SJCRH30 (cell line): ENCODE results near the gene ZBED4. TPM values are rescaled to one million over a fixed set of nuclear protein-coding genes. Genes with fewer than 3 reads are reported as not detected.

Source experiments
- DNase-seq, 2 experiments: peaks; one replicate each; pipeline ENCODE4 v3.0.0-alpha.2; 2015 to 2020
- H3K27ac ChIP-seq: fragments of 250-450 bp; sonication (Bioruptor Pico); 2 replicates; pipeline ENCODE4 v1.5.1; 2020; ENCODE audit warnings: mild to moderate bottlenecking, moderate library complexity
- H3K27me3 ChIP-seq: fragments of 250-450 bp; sonication (Bioruptor Pico); 2 replicates; pipeline ENCODE4 v1.5.1; 2020; ENCODE audit warnings: mild to moderate bottlenecking, moderate library complexity
- H3K36me3 ChIP-seq: fragments of 250-450 bp; sonication (Bioruptor Pico); 2 replicates; pipeline ENCODE4 v1.5.1; 2020; ENCODE audit warnings: mild to moderate bottlenecking, moderate library complexity
- H3K4me1 ChIP-seq: fragments of 250-450 bp; sonication (Bioruptor Pico); 2 replicates; pipeline ENCODE4 v1.5.1; 2020; ENCODE audit warnings: mild to moderate bottlenecking, moderate library complexity
- H3K4me3 ChIP-seq: fragments of 250-450 bp; sonication (Bioruptor Pico); 2 replicates; pipeline ENCODE4 v1.5.1; 2020; ENCODE audit warnings: mild to moderate bottlenecking, moderate library complexity
- H3K9me3 ChIP-seq: fragments of 250-450 bp; sonication (Bioruptor Pico); replicated peaks from 2 replicates; pipeline ENCODE4 v1.5.1; 2020; ENCODE audit warnings: mild to moderate bottlenecking, moderate library complexity
- total RNA-seq: library from RNA; depleted of rRNA; stranded (reverse); fragments of >200 nt; shearing (Covaris generic); gene quantifications from 2 replicates; pipeline ENCODE4 v1.2.3, GENCODE V29; 2014

The ZBED4 gene
- total RNA-seq, 1 experiment from 2014 or later, result 53.2 TPM

DNA sequence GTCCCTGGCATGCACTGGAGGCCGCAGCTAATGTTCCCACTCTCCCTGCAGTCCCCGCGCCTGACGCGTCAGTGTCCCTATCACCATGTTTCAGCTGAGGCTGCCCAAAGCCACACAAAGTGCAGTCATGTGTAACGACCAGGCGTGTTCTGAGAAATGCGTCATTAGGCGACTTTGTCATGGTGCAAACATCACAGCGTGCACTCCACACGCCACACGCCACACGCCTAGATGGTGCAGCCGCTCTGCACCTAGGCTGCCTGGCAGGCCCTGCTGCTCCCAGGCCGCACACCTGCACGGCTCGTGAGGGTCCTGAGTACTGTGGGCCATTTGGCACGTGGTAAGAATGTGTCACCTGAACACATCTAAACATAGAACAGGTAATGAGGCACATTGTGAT lies 67.2 kb downstream of the ZBED4 start:
- H3K36me3 ChIP-seq, result no peaks in the 10 kb centered on the region
- no peak overlapping the region for H3K4me3 ChIP-seq
- no peak overlapping the region for H3K27ac ChIP-seq
- peaks cover 4% of the 10 kb centered on the region; the same call in 1 of the 2 replicates for H3K4me1 ChIP-seq
- no peak for DNase-seq
- H3K9me3 ChIP-seq, result no peaks in the 10 kb centered on the region
- no peaks in the 10 kb centered on the region for H3K27me3 ChIP-seq

DNA sequence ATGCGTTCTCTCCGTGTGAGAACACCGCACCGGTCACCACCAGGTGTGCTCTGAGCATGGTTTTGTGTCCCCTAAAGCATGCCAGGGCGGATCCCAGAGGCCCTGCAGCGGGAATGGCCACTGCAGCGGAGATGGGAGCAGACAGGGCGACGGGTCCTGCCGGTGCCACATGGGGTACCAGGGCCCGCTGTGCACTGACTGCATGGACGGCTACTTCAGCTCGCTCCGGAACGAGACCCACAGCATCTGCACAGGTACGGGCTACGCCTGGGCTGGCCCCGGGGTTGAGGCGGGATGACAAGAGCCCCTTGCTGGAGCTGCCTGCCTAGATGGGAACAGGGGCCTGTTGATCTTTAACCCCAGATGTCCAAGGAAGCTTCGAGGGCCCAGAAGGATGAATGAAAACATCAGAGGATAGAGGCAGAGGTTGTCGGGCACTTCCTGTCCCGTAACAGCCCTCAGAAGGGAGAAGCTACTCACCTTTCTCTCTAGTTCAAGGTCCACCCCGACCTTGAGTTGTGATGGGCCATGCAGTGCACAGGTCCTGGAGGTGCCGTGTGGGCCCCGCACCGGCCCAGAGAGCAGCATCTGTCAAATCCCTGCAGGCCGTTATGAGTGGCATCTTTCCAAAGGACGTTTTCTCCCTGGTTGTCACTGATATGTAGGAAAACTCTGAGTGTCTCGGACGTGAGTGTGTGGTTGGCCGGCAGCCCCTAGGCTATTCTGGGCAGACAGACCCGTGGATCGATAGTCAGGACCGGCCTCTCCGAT lies 68.0 kb downstream of the ZBED4 start:
- Histone ChIP-seq H3K27me3 (no peaks in the 10 kb centered on the region), H3K9me3 (no peaks in the 10 kb centered on the region), H3K36me3 (no peaks in the 10 kb centered on the region), H3K27ac (no peak overlapping the region), H3K4me1 (peaks cover 4% of the 10 kb centered on the region; the same call in 1 of the 2 replicates), H3K4me3 (no peak overlapping the region)
- no peak for DNase-seq

DNA sequence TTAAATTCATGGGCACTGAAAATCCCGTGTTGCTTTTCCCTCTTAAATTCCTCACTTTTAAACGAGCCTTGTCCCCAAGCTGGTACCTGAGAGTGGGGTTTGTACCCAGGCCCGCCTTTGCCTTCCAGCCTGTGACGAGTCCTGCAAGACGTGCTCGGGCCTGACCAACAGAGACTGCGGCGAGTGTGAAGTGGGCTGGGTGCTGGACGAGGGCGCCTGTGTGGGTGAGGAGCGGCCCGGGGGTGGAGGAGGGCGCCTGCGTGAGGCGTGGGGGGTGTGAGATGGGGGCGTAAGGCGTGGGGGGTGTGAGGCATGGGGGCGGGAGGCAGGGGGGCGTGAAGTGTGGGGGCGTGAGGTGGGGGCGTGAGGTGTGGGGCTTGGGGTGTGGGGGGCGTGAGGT lies 68.8 kb downstream of the ZBED4 start:
- no peaks in the 10 kb centered on the region for H3K9me3 ChIP-seq
- no peak overlapping the region for H3K4me3 ChIP-seq
- no peaks in the 10 kb centered on the region; the same call in 1 of the 2 replicates for H3K4me1 ChIP-seq
- DNase-seq, result no peak
- H3K36me3 ChIP-seq, result no peaks in the 10 kb centered on the region
- no peaks in the 10 kb centered on the region for H3K27me3 ChIP-seq
- H3K27ac ChIP-seq, result no peak overlapping the region

DNA sequence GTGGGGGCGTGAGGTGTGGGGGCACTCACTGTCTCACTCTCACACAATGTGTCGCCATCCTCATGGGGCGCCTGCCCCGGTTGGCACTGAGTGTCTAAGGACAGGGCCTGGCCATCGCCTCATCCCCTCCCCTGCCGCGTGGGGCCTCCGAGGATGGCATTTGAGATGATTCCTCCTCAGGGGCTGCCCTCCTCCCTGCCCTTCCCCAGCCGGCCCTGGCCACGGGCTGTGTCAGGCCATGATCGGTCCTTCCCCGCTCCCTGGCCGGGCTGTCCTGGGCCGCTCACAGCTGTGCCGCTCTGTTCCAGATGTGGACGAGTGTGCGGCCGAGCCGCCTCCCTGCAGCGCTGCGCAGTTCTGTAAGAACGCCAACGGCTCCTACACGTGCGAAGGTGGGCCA lies 69.3 kb downstream of the ZBED4 start:
- Histone ChIP-seq H3K27ac (no peak overlapping the region), H3K4me3 (no peak overlapping the region), H3K4me1 (no peaks in the 10 kb centered on the region), H3K9me3 (no peaks in the 10 kb centered on the region), H3K27me3 (no peaks in the 10 kb centered on the region), H3K36me3 (no peaks in the 10 kb centered on the region)
- DNase-seq, result no peak

- Histone ChIP-seq H3K36me3 (no peaks in the 10 kb centered on the region), H3K9me3 (no peaks in the 10 kb centered on the region), H3K27me3 (no peaks in the 10 kb centered on the region), H3K4me1 (no peaks in the 10 kb centered on the region), H3K4me3 (no peak overlapping the region), H3K27ac (no peak overlapping the region)
- no peak for DNase-seq
These were observed 69.8 kb downstream of the ZBED4 start for GRCh38 chr22:49923445-49923844.

GRCh38 chr22:49924113-49924833 lies 70.6 kb downstream of the ZBED4 start:
- DNase-seq, result no peak
- H3K9me3 ChIP-seq, result no peaks in the 10 kb centered on the region
- no peaks in the 10 kb centered on the region for H3K27me3 ChIP-seq
- H3K36me3 ChIP-seq, result no peaks in the 10 kb centered on the region
- H3K4me3 ChIP-seq, result no peak overlapping the region
- no peak overlapping the region for H3K27ac ChIP-seq
- H3K4me1 ChIP-seq, result no peaks in the 10 kb centered on the region

GRCh38 chr22:49925525-49926128 lies 72.0 kb downstream of the ZBED4 start:
- Histone ChIP-seq H3K4me1 (no peaks in the 10 kb centered on the region), H3K36me3 (no peaks in the 10 kb centered on the region), H3K27me3 (no peaks in the 10 kb centered on the region), H3K4me3 (no peak overlapping the region), H3K27ac (no peak overlapping the region), H3K9me3 (no peaks in the 10 kb centered on the region)
- no peak for DNase-seq

DNA sequence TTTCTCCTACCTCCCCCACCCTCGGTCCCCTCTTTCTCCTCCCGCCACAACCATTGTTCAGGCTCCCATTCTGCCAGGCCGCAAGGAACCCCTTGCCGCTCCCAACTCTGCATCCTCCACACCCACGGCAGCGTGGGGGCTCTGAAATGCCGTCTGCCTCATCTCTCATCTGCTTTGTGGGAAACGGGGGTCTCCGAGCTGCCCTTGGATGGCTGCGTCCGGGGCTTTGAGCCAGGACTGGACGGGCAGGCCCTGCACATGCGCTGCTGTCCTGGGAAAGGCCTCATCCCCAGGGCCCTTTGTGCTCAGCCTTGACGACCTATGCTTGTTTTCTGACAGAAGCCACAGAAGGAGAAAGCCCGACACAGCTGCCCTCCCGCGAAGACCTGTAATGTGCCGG lies 73.3 kb downstream of the ZBED4 start:
- Histone ChIP-seq H3K4me3 (no peak overlapping the region), H3K27me3 (no peaks in the 10 kb centered on the region), H3K9me3 (no peaks in the 10 kb centered on the region), H3K4me1 (peaks cover 8% of the 10 kb centered on the region), H3K36me3 (no peaks in the 10 kb centered on the region), H3K27ac (no peak overlapping the region)
- DNase-seq, result no peak

- peaks cover 8% of the 10 kb centered on the region for H3K4me1 ChIP-seq
- DNase-seq, result no peak
- H3K4me3 ChIP-seq, result no peak overlapping the region
- no peak overlapping the region for H3K27ac ChIP-seq
- no peaks in the 10 kb centered on the region for H3K36me3 ChIP-seq
- no peaks in the 10 kb centered on the region for H3K9me3 ChIP-seq
- no peaks in the 10 kb centered on the region for H3K27me3 ChIP-seq
These were observed 74.0 kb downstream of the ZBED4 start for GRCh38 chr22:49927483-49928184.

GRCh38 chr22:49928185-49928495 lies 74.5 kb downstream of the ZBED4 start:
- Histone ChIP-seq H3K36me3 (no peaks in the 10 kb centered on the region), H3K27ac (no peak overlapping the region), H3K4me3 (no peak overlapping the region), H3K4me1 (peaks cover 8% of the 10 kb centered on the region), H3K9me3 (no peaks in the 10 kb centered on the region), H3K27me3 (no peaks in the 10 kb centered on the region)
- DNase-seq, result no peak

DNA sequence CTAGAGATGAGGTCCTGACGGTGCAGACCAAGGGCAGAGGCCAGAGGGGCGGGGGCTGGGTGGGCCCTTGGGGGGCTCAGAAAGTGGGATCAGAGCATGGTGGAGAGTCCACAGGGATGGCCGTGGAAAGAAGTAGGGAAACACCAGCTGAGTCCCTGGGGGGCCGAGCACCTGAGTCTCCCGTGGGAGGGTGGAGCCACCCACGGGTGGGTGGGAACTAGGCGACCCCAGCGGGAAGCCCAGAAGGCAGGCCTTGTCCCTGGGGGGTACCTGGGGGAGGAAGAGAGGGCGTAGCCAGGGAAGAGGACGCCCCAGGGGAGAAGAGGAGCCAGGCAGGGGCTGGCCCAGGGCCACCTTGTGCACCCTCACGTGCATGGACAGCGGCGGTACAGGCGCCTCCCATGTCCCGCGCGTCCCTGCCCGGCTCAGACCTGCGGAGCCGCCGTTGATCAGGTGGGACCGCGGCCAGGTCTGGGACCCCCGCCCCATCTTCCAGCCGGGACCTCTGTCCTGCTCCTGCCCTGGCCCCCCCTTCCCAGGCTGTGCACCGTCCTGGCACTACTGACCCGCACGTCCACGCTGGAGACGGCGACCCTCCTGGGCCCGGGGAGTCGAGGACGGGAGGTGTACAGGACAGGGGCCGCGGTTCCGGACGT lies 75.0 kb downstream of the ZBED4 start:
- Histone ChIP-seq H3K4me3 (no peak overlapping the region), H3K27ac (no peak overlapping the region), H3K27me3 (no peaks in the 10 kb centered on the region), H3K9me3 (no peaks in the 10 kb centered on the region), H3K36me3 (no peaks in the 10 kb centered on the region), H3K4me1 (peaks cover 11% of the 10 kb centered on the region)
- no peak for DNase-seq

- Histone ChIP-seq H3K4me1 (peaks cover 18% of the 10 kb centered on the region), H3K4me3 (no peak overlapping the region), H3K36me3 (no peaks in the 10 kb centered on the region), H3K9me3 (no peaks in the 10 kb centered on the region), H3K27ac (no peak overlapping the region), H3K27me3 (no peaks in the 10 kb centered on the region)
- peak; percentile 59 to 77 for DNase-seq
These were observed 75.8 kb downstream of the ZBED4 start for GRCh38 chr22:49929211-49929979.

DNA sequence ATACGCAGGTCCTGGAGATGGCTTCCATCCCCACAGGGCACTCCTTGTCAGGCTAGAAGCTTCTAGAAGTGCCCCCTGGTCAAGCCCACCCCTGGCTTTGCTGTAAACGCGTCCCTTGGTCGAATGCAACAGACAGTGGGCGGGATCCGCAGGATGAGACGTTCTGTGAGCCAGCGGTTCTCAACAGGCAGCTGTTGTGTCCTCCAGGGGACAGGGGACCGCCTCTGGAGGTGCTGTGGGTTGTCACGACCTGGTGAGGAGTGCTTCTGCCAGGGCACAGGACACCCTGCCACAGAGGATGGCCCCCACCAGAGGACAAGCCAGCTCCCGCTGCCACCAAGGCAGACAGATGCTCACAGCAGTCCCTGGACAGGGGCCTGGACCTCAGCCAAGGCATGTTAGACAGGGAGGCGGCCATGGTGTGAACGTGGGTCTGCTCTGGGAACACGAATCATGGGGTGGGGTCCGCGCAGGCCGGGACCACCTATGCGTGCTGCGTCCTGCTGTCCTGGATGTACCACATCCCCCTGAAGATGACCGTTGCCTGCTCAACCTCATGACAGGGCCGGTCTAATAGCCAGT lies 76.4 kb downstream of the ZBED4 start:
- Histone ChIP-seq H3K27ac (no peak overlapping the region), H3K4me3 (no peak overlapping the region)
- DNase-seq, result no peak

More for the DNA sequence above, 76.4 kb downstream of the ZBED4 start:
- peaks cover 24% of the 10 kb centered on the region for H3K4me1 ChIP-seq
- H3K27me3 ChIP-seq, result no peaks in the 10 kb centered on the region
- H3K36me3 ChIP-seq, result no peaks in the 10 kb centered on the region
- H3K9me3 ChIP-seq, result no peaks in the 10 kb centered on the region
